Aorta (tissue), 5 donors: ENCODE data around the gene GRIK2. TPM values are rescaled to one million over a fixed set of nuclear protein-coding genes. Genes with fewer than 3 reads are reported as not detected.

Experiments
- ATAC-seq: fragments of 200-7000 bp; cut with Tn5 transposase; one replicate; pipeline ENCODE4 v1.9.1; 2022; ENCODE audit warnings: moderate library complexity; ENCODE audit not compliant: low FRiP score
- DNase-seq, 2 donors: peaks; one replicate each; pipeline ENCODE4 v3.0.0-alpha.2; 2020
- H3K27ac ChIP-seq, 2 donors: one replicate each; pipeline ENCODE4 v1.5.1; 2013; ENCODE audit warnings: low read length in 2 of 2, mild to moderate bottlenecking in 2 of 2, moderate library complexity in 2 of 2, control low read depth in 1 of 2, inconsistent platforms in 1 of 2, low read depth in 1 of 2
- H3K27me3 ChIP-seq, 2 donors: one replicate each; pipeline ENCODE4 v1.6.1; 2013; ENCODE audit warnings: control low read depth in 1 of 2, low read length in 1 of 2, mild to moderate bottlenecking in 1 of 2, moderate library complexity in 1 of 2; ENCODE audit not compliant: insufficient read depth in 2 of 2, control insufficient read depth in 1 of 2
- H3K36me3 ChIP-seq, 2 donors: one replicate each; pipeline ENCODE4 v1.6.1; 2013; ENCODE audit warnings: control low read depth in 1 of 2, low read length in 1 of 2, mild to moderate bottlenecking in 1 of 2; ENCODE audit not compliant: insufficient read depth in 2 of 2, control insufficient read depth in 1 of 2
- H3K4me1 ChIP-seq, 2 donors: one replicate each; pipeline ENCODE4 v1.6.1; 2013; ENCODE audit warnings: low read length in 2 of 2, control low read depth in 1 of 2, mild to moderate bottlenecking in 1 of 2, moderate library complexity in 1 of 2; ENCODE audit not compliant: insufficient read depth in 2 of 2, control insufficient read depth in 1 of 2
- H3K4me3 ChIP-seq, 2 donors: one replicate each; pipeline ENCODE4 v1.5.1; 2013; ENCODE audit warnings: low read length in 2 of 2, control low read depth in 1 of 2, mild to moderate bottlenecking in 1 of 2
- H3K9me3 ChIP-seq: one replicate; pipeline ENCODE4 v1.6.1; 2013; ENCODE audit warnings: mild to moderate bottlenecking, low read length; ENCODE audit not compliant: control insufficient read depth
- WGBS, 2 donors: extraction: QIAGEN DNeasy Blood & Tissue Kit; methylation state at CpG; one replicate each; pipeline ENCODE4 v1.1.7; 2013; 5-methylcytosine and 5-hydroxymethylcytosine counted together
- intact Hi-C, 2 donors: fragments of 100-400 bp; cut with DNase I; formaldehyde crosslinking; loops; one replicate each; pipeline versions ENCODE4 v1.14.2 to v1.15.0; 2022
- polyA plus RNA-seq, 2 donors: library from polyadenylated mRNA; stranded (reverse); fragments of 200-250 nt; gene quantifications; one replicate each; pipeline ENCODE4 v1.2.3, GENCODE V29; 2013
- total RNA-seq, 2 donors: library from RNA; stranded (reverse); fragmentation: NEBNext Ultra II Directional; extraction: Animal tissue kit (Norgen Biotek cat#: 25700); gene quantifications; one replicate each; pipeline ENCODE4 v1.2.1, GENCODE V29; 2021
- donor health status: healthy with polysubstance abuse.
- donor health status: Bipolar disorder and iron deficiency.
- donor health status: DM: no; HTN: no; CAD: no.
- donor health status: DM: no; HTN: no; CAD: no.
- donor health status: DM: yes; HTN: yes; CAD: no.

Gene GRIK2
- total and polyA plus RNA-seq, 4 donors = 0.82 to 3.0 (median 2.3) TPM; not detected in 1

DNA sequence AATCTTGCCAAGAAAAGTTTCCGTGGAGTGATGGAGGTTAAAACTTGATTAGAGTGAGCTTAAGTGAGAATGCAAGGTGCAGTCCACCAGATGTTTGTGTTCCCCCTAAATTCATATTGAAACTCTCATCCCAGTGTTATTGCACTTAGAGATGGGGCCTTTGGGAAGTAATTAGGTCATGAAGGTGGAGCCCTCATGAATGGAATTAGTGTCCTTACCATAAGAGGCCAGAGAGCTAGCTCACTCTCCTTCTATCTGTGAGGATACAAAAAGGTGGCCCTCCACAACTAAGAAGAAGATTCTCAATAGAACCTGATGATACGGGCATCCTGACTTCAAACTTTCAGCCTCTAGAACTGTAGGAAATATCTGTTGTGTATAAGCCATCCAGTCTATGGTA is 258.6 kb downstream of the GRIK2 start:
- H3K4me3 ChIP-seq = no peak overlapping the region
- H3K4me1 ChIP-seq = no peaks in the 10 kb centered on the region
- WGBS, 2 donors = 83 to 84% methylated on average over 2 of the region's 2 CpGs
- ATAC-seq (no peak), DNase-seq (no peak)
- H3K9me3 ChIP-seq = no peaks in the 10 kb centered on the region
- no peaks in the 10 kb centered on the region for H3K27me3 ChIP-seq
- H3K36me3 ChIP-seq = no peaks in the 10 kb centered on the region
- no peak overlapping the region for H3K27ac ChIP-seq
- intact Hi-C loops = no loop called here

DNA sequence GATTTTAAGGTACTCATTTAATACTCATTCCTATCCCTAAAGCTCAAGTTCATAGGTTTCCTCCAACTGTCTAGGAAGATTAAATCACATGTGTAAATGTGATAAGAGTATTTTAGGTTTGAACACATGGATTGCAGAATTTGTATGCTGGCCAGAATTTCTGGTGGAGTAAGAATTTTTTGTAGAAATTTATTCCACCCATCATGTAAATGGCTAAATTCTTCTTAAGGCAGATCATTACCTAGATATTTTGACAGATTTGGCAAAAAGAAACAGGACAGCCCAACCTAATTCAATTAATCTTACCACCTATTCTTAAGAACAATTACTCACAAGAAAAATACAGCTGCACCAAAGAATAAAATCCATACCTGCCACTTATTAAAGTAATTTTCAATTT is 261.6 kb downstream of the GRIK2 start:
- Histone ChIP-seq H3K27me3 (no peaks in the 10 kb centered on the region), H3K36me3 (no peaks in the 10 kb centered on the region), H3K9me3 (no peaks in the 10 kb centered on the region), H3K27ac (no peak overlapping the region), H3K4me1 (no peaks in the 10 kb centered on the region), H3K4me3 (no peak overlapping the region)
- DNase-seq (no peak), ATAC-seq (no peak)
- intact Hi-C loops = no loop called here

DNA sequence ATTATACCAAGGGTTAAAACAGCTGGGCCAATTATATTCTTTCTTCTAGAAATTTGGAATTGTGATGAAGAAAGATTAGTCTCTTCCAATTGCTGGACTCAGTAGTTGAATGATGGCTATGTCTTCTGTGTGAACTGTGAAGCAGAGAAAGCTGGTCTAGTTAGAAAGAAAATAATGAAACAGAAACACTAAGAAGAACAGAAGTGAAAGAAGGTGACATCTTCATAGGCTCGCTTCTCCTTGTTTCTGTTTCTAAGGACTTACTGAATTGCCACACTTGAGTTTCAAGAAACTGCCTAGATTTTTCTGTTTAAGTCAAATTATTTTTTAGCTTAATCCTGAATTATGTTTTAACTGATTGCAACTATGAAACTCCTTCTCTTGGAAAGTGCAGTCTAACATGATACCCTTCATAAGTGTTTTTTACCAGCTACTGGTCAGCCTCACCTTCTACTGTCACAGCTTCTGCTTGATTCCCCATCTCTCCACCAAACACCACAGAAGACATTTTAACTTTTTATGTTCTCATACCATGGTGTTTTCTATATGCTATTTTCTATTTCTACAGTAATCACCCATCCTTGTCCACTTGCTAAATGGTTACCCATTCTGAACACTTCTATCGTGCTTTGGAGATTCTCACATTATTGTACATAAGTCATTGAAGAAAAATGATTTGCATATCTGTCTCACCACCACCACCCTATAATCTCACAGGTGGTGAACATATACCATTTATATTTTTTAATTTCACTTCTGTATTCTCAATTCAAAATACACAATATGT is 268.8 kb downstream of the GRIK2 start:
- DNase-seq = no peak
- Histone ChIP-seq H3K27ac (no peak overlapping the region), H3K4me3 (no peak overlapping the region), H3K27me3 (no peaks in the 10 kb centered on the region), H3K9me3 (no peaks in the 10 kb centered on the region), H3K36me3 (no peaks in the 10 kb centered on the region), H3K4me1 (no peaks in the 10 kb centered on the region)
- WGBS, 2 donors = 96% methylated on average over 2 of the region's 2 CpGs
- no peak for ATAC-seq
- intact Hi-C loops = no loop called here

DNA sequence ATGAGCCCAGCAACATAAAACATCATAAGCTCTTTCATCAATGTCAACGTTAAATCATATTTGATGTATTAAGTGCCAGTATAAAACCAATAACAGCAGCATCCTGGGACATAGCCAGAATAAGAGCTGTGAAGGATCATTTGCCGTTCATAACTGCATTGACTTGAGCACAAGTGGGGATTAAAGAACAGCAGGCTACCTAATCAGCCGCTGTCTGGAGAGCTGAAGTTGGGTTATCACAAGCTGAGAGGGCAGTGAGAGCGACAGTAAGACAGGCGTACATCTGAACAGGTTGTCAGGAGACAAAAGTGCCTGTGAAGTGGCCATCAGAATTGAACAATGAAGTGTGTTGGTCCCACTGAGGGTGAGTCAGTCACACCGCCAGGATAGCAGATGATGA is 269.6 kb downstream of the GRIK2 start:
- Histone ChIP-seq H3K27me3 (no peaks in the 10 kb centered on the region), H3K27ac (no peak overlapping the region), H3K4me3 (no peak overlapping the region), H3K9me3 (no peaks in the 10 kb centered on the region), H3K4me1 (no peaks in the 10 kb centered on the region), H3K36me3 (no peaks in the 10 kb centered on the region)
- intact Hi-C loops = no loop called here
- DNase-seq (no peak), ATAC-seq (no peak)
- WGBS, 2 donors = 59 to 78% methylated on average over 6 of the region's 6 CpGs

DNA sequence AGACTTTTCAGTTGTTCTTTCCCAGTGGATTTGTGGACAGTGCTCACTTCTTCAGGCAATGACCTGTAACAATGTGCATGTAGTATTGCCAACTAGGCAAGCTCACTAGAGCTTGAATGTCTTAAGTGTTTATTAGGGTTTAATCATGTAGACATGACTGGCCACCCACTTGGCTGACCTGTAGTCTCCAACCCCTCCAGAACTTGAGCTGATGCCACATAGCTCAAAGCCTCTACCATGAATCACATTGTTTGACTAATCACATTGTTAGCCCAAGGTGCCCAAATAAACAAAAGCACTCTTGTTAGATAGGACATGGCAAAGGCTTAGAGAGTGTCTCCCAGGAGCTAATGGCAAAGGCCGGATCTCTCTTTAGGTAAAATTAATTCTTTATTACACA is 272.7 kb downstream of the GRIK2 start:
- Histone ChIP-seq H3K9me3 (no peaks in the 10 kb centered on the region), H3K36me3 (no peaks in the 10 kb centered on the region), H3K4me1 (no peaks in the 10 kb centered on the region), H3K27ac (no peak overlapping the region), H3K4me3 (no peak overlapping the region), H3K27me3 (no peaks in the 10 kb centered on the region)
- no peak for DNase-seq
- 2 to 7% methylated on average over 1 of the region's 1 CpG for WGBS, 2 donors
- intact Hi-C loops = no loop called here
- ATAC-seq = no peak

DNA sequence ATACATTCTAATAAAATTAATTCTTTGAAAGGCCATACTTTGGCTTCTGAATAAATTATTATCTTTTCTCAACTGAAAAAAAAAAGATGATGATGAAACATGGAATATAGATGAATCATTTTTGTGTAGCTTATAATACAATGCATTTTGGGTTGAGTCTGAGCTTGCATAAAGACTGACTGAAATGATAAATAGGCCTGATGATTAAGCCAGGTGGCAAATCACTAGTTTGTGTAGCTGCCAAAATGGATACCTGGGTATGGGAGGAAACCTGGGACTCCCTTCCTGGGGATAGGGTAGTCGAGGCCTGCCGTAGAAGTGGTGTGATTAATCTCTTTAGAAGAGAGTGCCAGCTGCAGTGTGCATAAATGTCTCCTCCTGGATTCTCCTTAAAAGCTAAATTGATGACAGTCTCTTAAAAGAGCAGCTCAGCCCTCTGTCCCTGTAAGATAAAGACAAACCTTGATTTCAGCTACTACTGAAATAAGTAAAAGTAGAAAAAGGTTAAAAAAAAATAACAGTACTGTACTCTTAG is 275.1 kb downstream of the GRIK2 start:
- Histone ChIP-seq H3K27me3 (no peaks in the 10 kb centered on the region), H3K4me1 (no peaks in the 10 kb centered on the region), H3K36me3 (no peaks in the 10 kb centered on the region), H3K9me3 (no peaks in the 10 kb centered on the region), H3K4me3 (no peak overlapping the region), H3K27ac (no peak overlapping the region)
- intact Hi-C loops = no loop called here
- WGBS, 2 donors = 78 to 82% methylated on average over 2 of the region's 2 CpGs
- no peak for DNase-seq
- ATAC-seq = no peak

DNA sequence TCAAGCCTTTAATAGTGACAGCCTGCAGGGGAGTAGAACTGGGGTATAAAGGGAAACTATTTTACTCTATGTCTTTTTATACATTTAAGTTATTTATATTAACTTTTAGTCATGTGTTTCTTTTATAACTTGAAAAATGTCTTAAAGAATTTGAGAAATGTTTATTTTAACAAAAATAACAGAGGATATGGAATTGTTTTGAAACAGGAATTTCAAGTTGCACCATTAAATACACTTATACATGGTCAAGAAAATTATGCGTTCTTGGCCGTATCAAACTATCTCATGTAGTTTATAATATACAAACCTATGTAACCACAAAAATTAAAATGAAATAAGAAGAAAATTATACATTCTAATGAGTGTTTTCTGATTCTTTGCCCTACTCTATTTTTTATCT is 282.7 kb downstream of the GRIK2 start:
- no peak for ATAC-seq
- intact Hi-C loops = no loop called here
- Histone ChIP-seq H3K36me3 (no peaks in the 10 kb centered on the region), H3K4me1 (no peaks in the 10 kb centered on the region), H3K4me3 (no peak overlapping the region), H3K9me3 (no peaks in the 10 kb centered on the region), H3K27ac (no peak overlapping the region), H3K27me3 (no peaks in the 10 kb centered on the region)
- WGBS, 2 donors = 43 to 45% methylated on average over 2 of the region's 2 CpGs
- DNase-seq = no peak

DNA sequence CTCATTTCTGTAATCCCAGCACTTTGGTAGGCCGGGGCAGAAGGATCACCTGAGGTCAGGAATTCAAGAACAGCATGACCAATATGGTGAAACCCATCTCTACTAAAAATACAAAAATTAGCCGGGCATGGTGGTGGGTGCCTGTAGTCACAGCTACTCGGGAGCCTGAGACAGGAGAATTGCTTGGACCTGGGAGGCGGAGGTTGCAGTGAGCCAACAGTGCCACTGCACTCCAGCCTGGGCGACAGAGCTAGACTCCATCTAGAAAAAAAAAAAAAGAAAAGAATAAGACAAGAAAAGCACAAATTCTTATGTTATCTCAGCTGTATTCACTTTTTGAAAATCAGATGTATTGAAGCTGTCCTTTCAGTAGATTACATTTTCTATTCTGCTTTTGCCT is 289.4 kb downstream of the GRIK2 start:
- 88 to 93% methylated on average over 5 of the region's 5 CpGs for WGBS, 2 donors
- no peak for DNase-seq
- H3K9me3 ChIP-seq = no peaks in the 10 kb centered on the region
- no peaks in the 10 kb centered on the region for H3K36me3 ChIP-seq
- H3K27me3 ChIP-seq = no peaks in the 10 kb centered on the region
- H3K4me1 ChIP-seq = no peaks in the 10 kb centered on the region
- no peak overlapping the region for H3K27ac ChIP-seq
- intact Hi-C loops = no loop called here
- no peak for ATAC-seq
- H3K4me3 ChIP-seq = no peak overlapping the region

DNA sequence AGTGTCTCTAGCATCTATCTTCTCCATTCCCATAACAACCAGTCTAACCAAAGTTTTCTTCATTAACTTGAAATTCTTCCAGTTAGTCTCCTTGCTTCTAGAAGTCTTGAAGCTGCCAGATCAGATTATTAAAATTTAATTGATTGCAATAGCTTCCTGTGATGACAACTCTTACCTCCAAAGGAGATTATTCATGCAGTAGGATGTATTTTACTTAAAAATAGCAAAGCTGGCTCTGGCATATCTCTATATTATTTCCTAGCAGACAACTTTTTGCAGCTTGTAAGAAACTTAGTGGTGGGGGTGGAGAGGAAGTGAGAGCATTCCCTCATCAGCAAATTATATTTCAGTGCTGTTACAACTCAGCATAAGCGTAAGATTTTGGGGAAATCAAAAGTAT is 290.4 kb downstream of the GRIK2 start:
- intact Hi-C loops = no loop called here
- no peak for DNase-seq

More for the DNA sequence above, 290.4 kb downstream of the GRIK2 start:
- no peak for ATAC-seq
- H3K9me3 ChIP-seq = no peaks in the 10 kb centered on the region
- WGBS, 2 donors = 63 to 86% methylated on average over 1 of the region's 1 CpG
- H3K27me3 ChIP-seq = no peaks in the 10 kb centered on the region
- H3K36me3 ChIP-seq = no peaks in the 10 kb centered on the region
- H3K27ac ChIP-seq = no peak overlapping the region
- H3K4me1 ChIP-seq = no peaks in the 10 kb centered on the region
- H3K4me3 ChIP-seq = no peak overlapping the region
